ENCODE measurements around the gene CX3CL1. TPM values are rescaled to one million over a fixed set of nuclear protein-coding genes. Genes with fewer than 3 reads are reported as not detected.

The CX3CL1 gene
- total RNA-seq, 4 donors from 2014 or later, result 1.7 to 13.5 (median 1.8) TPM; not detected in 1

DNA sequence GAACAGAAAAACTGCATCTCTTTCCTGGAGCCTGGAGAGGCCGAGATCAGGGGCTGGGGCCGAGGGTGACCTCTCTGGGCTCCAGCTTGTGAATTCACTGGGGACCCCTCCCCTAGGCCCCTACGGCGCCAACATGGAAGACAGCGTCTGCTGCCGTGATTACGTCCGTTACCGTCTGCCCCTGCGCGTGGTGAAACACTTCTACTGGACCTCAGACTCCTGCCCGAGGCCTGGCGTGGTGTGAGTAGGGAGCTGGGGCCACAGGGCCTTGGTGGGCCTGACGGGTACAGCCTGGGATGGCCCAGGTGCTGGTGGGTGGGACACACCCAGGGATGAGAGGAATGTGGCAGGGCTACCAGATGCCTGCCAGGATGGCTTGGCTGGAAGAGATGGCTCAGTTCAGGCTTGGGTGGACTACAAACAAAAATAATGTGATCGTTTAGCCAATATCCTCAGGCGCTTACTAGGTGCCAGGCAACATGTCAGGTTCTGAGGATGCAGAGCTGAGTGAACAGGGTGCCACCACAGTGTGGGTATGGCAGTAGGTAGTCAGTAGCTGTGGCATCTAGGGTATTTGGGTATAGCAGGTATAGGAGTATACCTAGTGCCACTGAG, 11.9 kb upstream of the CX3CL1 start:
- 85% methylated on average over 16 of the region's 16 CpGs; no CpG with 5 or more reads in 1 of the 2 donors for WGBS, 2 donors (ENCODE audit: low coverage in 1 of 2)
- intact Hi-C loops (cut with DNase I; ENCODE audit: low total_unique reads) (no loop called here), in situ Hi-C loops (cut with MboI; ENCODE audit: low pct_ligation_motif_present in 1 of 4, low pct_unique_long_range_greater_than_20kb in 1 of 4, low sequenced_read_pairs in 3 of 4) (no loop called here)
- no peak overlapping the region for H3K4me3 ChIP-seq
- no peaks in the 10 kb centered on the region for H3K9me3 ChIP-seq
- no peaks in the 10 kb centered on the region for H3K27me3 ChIP-seq
- H3K4me1 ChIP-seq, result no peaks in the 10 kb centered on the region
- DNase-seq, result no peak
- no peaks in the 10 kb centered on the region for H3K36me3 ChIP-seq
- no peak overlapping the region for H3K27ac ChIP-seq
- TF ChIP-seq POLR2A (IDR thresholded peaks at IDR 0.05) (no peak), POLR2AphosphoS5 (IDR thresholded peaks at IDR 0.05) (no peak), EP300 (IDR thresholded peaks at IDR 0.05; ENCODE audit: low read depth) (no peak)
- TF ChIP-seq, protein P1, sequence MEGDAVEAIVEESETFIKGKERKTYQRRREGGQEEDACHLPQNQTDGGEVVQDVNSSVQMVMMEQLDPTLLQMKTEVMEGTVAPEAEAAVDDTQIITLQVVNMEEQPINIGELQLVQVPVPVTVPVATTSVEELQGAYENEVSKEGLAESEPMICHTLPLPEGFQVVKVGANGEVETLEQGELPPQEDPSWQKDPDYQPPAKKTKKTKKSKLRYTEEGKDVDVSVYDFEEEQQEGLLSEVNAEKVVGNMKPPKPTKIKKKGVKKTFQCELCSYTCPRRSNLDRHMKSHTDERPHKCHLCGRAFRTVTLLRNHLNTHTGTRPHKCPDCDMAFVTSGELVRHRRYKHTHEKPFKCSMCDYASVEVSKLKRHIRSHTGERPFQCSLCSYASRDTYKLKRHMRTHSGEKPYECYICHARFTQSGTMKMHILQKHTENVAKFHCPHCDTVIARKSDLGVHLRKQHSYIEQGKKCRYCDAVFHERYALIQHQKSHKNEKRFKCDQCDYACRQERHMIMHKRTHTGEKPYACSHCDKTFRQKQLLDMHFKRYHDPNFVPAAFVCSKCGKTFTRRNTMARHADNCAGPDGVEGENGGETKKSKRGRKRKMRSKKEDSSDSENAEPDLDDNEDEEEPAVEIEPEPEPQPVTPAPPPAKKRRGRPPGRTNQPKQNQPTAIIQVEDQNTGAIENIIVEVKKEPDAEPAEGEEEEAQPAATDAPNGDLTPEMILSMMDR (IDR thresholded peaks at IDR 0.05), result no peak

DNA sequence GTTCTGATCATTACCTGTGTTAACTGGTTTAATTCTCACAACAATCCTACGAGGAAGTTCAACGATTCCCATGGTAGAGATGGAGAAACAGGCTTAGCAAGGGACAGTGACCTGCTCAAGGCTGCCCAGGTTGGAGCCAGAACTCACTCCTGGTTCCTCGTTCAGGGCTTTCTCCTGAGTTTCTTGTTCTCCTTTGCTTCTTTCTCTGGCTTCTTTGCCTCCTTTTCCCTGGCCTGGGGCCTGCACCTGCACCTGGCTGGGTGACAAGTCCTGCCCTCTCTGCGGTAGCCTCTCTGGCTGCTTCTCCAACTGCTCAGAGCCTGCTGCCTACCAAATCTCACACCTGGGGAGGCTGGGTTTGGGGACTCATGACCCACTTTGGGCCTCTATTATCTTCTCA, 10.9 kb upstream of the CX3CL1 start:
- Histone ChIP-seq H3K9me3 (no peaks in the 10 kb centered on the region), H3K27me3 (no peaks in the 10 kb centered on the region), H3K36me3 (no peaks in the 10 kb centered on the region), H3K27ac (no peak overlapping the region), H3K4me1 (no peaks in the 10 kb centered on the region), H3K4me3 (no peak overlapping the region)
- no peak for DNase-seq
- TF ChIP-seq, protein P1 (IDR thresholded peaks at IDR 0.05), result no peak
- TF ChIP-seq POLR2A (IDR thresholded peaks at IDR 0.05), result no peak
- TF ChIP-seq POLR2AphosphoS5 (IDR thresholded peaks at IDR 0.05), result no peak
- TF ChIP-seq EP300 (IDR thresholded peaks at IDR 0.05; ENCODE audit: low read depth), result no peak
- intact Hi-C loops (cut with DNase I; ENCODE audit: low total_unique reads) (no loop called here), in situ Hi-C loops (cut with MboI; ENCODE audit: low pct_ligation_motif_present in 1 of 4, low pct_unique_long_range_greater_than_20kb in 1 of 4, low sequenced_read_pairs in 3 of 4) (no loop called here)
- 46 to 57% methylated on average over 3 to 4 of the region's 4 CpGs for WGBS, 2 donors (ENCODE audit: low coverage in 1 of 2)

DNA sequence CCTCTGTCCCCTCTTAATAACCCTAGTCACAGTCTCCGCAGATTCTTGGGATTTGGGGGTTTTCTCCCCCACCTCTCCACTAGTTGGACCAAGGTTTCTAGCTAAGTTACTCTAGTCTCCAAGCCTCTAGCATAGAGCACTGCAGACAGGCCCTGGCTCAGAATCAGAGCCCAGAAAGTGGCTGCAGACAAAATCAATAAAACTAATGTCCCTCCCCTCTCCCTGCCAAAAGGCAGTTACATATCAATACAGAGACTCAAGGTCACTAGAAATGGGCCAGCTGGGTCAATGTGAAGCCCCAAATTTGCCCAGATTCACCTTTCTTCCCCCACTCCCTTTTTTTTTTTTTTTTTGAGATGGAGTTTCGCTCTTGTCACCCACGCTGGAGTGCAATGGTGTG, 8.1 kb upstream of the CX3CL1 start:
- H3K36me3 ChIP-seq, result no peaks in the 10 kb centered on the region
- in situ Hi-C loops (cut with MboI; ENCODE audit: low pct_ligation_motif_present in 1 of 4, low pct_unique_long_range_greater_than_20kb in 1 of 4, low sequenced_read_pairs in 3 of 4) (no loop called here), intact Hi-C loops (cut with DNase I; ENCODE audit: low total_unique reads) (no loop called here)
- H3K4me3 ChIP-seq, result no peak overlapping the region
- DNase-seq, result no peak
- H3K27ac ChIP-seq, result no peak overlapping the region
- H3K4me1 ChIP-seq, result no peaks in the 10 kb centered on the region
- H3K27me3 ChIP-seq, result no peaks in the 10 kb centered on the region
- H3K9me3 ChIP-seq, result no peaks in the 10 kb centered on the region
- TF ChIP-seq EP300 (IDR thresholded peaks at IDR 0.05; ENCODE audit: low read depth), result no peak
- TF ChIP-seq POLR2AphosphoS5 (IDR thresholded peaks at IDR 0.05), result no peak
- no peak for TF ChIP-seq POLR2A (IDR thresholded peaks at IDR 0.05)
- TF ChIP-seq, protein P1 (IDR thresholded peaks at IDR 0.05), result no peak
- WGBS, 2 donors (ENCODE audit: low coverage in 1 of 2), result 90 to 100% methylated on average over 2 to 3 of the region's 3 CpGs

DNA sequence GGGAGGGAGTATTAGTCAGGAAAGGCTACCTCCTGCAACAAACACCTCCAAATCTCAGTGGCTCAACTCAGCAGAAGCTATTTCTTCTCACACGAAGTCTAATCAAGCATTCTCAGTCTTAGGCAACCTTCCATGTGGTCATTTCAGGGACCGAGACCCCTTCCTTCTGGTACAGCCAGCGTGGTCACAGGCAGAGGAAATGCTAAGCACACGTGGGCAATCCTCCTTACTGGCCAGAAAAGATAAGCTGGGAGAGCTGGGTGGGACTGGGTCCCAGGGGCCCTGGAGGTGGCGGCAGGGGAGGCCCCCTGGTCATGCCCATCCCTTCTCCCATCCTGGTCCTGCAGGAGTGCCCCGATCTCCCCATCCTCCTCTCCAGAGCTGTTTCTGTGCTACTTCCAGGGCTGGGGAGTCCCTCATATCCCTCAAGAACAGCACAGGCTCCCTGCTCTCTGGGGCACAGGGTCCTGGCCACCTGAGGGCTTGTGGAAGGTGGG, 5.7 kb upstream of the CX3CL1 start:
- no peak for DNase-seq
- H3K4me1 ChIP-seq, result peaks cover 0 to under 1% (median under 1%) of the 10 kb centered on the region in 4 donors
- H3K36me3 ChIP-seq, result no peaks in the 10 kb centered on the region
- intact Hi-C loops (cut with DNase I; ENCODE audit: low total_unique reads) (no loop called here), in situ Hi-C loops (cut with MboI; ENCODE audit: low pct_ligation_motif_present in 1 of 4, low pct_unique_long_range_greater_than_20kb in 1 of 4, low sequenced_read_pairs in 3 of 4) (no loop called here)
- WGBS, 2 donors (ENCODE audit: low coverage in 1 of 2), result 62% methylated on average over 6 of the region's 6 CpGs; no CpG with 5 or more reads in 1 of the 2 donors
- no peak overlapping the region for H3K27ac ChIP-seq
- H3K9me3 ChIP-seq, result no peaks in the 10 kb centered on the region
- no peak for TF ChIP-seq EP300 (IDR thresholded peaks at IDR 0.05; ENCODE audit: low read depth)
- TF ChIP-seq, protein P1 (IDR thresholded peaks at IDR 0.05), result no peak
- no peak for TF ChIP-seq POLR2A (IDR thresholded peaks at IDR 0.05)
- no peak for TF ChIP-seq POLR2AphosphoS5 (IDR thresholded peaks at IDR 0.05)
- no peak overlapping the region for H3K4me3 ChIP-seq
- no peaks in the 10 kb centered on the region for H3K27me3 ChIP-seq
